Measurements from ENCODE around the gene TXNL1. TPM values are rescaled to one million over a fixed set of nuclear protein-coding genes. Genes with fewer than 3 reads are reported as not detected.

TXNL1 gene
- total and polyA plus RNA-seq, 2 of the 8 experiments (the other 6 are each of a cell fraction or from before 2014, with no cell fraction given) = 35.1 to 85.8 TPM

GRCh38 chr18:56651771-56652092 lies 13.3 kb upstream of the TXNL1 start:
- FAIRE-seq (no peak), DNase-seq (ENCODE audit: low read depth in 1 of 2, low spot score in 2 of 2) (no peak)
- no peak overlapping the region for H2BK12ac ChIP-seq (ENCODE audit: low read depth, low read length)
- peaks cover 9% of the 10 kb centered on the region for H3K23me2 ChIP-seq (ENCODE audit: low read depth, low read length)
- no peak overlapping the region for H2BK5ac ChIP-seq (ENCODE audit: low read depth, low read length)
- H3K4me3 ChIP-seq (ENCODE audit: extremely low read depth in 1 of 4, insufficient read depth in 2 of 4, low read depth in 3 of 4, low read length in 4 of 4) = peak overlapping the region; percentile 78 to 93 (median 82)
- H3K4me2 ChIP-seq (ENCODE audit: insufficient read depth in 1 of 2, low read depth in 2 of 2, low read length in 2 of 2) = peak overlapping the region; percentile 85 to 89
- H4K20me1 ChIP-seq (replicated peaks in 1 of 2; ENCODE audit: control insufficient read depth in 1 of 2, insufficient read depth in 2 of 2, low read length in 2 of 2) = peaks cover 0 to 5% of the 10 kb centered on the region in 2 experiments
- H4K91ac ChIP-seq (replicated peaks; ENCODE audit: insufficient read length, low read length) = no peak overlapping the region
- no peak overlapping the region for H2BK20ac ChIP-seq (ENCODE audit: low read length)
- no peak overlapping the region for H3K56ac ChIP-seq (replicated peaks; ENCODE audit: insufficient read length, low read depth, low read length)
- H3K4ac ChIP-seq (replicated peaks; ENCODE audit: insufficient read length, low read depth, low read length) = no peak overlapping the region
- no peak overlapping the region for H3K18ac ChIP-seq (ENCODE audit: extremely low read depth, low read length)
- no peak overlapping the region for H4K8ac ChIP-seq (ENCODE audit: extremely low read depth, insufficient read depth, low read length)
- no peak overlapping the region for H3K23ac ChIP-seq (ENCODE audit: insufficient read length)
- no peak overlapping the region for H2BK15ac ChIP-seq (ENCODE audit: low read length)
- ChIA-PET POLR2A (ENCODE audit: partially characterized antibody) (interaction anchor here (1.0 to 2.8 kb wide), 2 partner anchors 10 to 13 kb away, joined by 7 to 23 read pairs; partner anchors contain the start of gene TXNL1), CTCF (ENCODE audit: partially characterized antibody) (interaction anchor here (3.3 kb wide), 1 partner anchor 11 kb away, joined by 18 read pairs; no protein-coding TSS in a partner anchor)
- no peak overlapping the region for H2AK5ac ChIP-seq (ENCODE audit: low read depth, low read length)
- TF ChIP-seq MAFK (IDR thresholded peaks at IDR 0.05; ENCODE audit: low read depth, low read length) = no peak
- TF ChIP-seq CBX8 (IDR thresholded peaks at IDR 0.05; ENCODE audit: borderline replicate concordance, low read depth, low read length) = no peak
- TF ChIP-seq BACH1 (IDR thresholded peaks at IDR 0.05; ENCODE audit: low read length) = no peak
- TF ChIP-seq SP2 (IDR thresholded peaks at IDR 0.05; ENCODE audit: low read length) = no peak
- TF ChIP-seq SIX5 (IDR thresholded peaks at IDR 0.05; ENCODE audit: low read depth, low read length) = no peak
- TF ChIP-seq BCL11A (IDR thresholded peaks at IDR 0.05; ENCODE audit: low read depth in 2 of 2, low read length in 2 of 2) = no peak
- TF ChIP-seq KDM5A (IDR thresholded peaks at IDR 0.05; ENCODE audit: low read length) = 0 out of 2 replicates have a peak, but pooled peaks have one; percentile 4
- peak in 1 of 2 experiments; percentile 89; a peak in 1 of 4 replicates for TF ChIP-seq HDAC2 (IDR thresholded peaks at IDR 0.05; ENCODE audit: borderline replicate concordance in 1 of 2, low read depth in 2 of 2, low read length in 2 of 2)
- peaks cover 0 to 36% of the 10 kb centered on the region in 2 experiments; a peak in 2 of 4 replicates for H3K79me2 ChIP-seq (ENCODE audit: control insufficient read depth in 1 of 2, insufficient read depth in 2 of 2, low read length in 2 of 2)
- no peak overlapping the region for H3K14ac ChIP-seq (ENCODE audit: insufficient read length)
- no peaks in the 10 kb centered on the region for H3K27me3 ChIP-seq (replicated peaks in 1 of 4; ENCODE audit: control insufficient read depth in 3 of 4, extremely low read depth in 1 of 4, insufficient read depth in 3 of 4, low read length in 3 of 4)
- peaks cover 4% of the 10 kb centered on the region; the same call in 1 of the 2 replicates for H3K79me1 ChIP-seq (ENCODE audit: low read depth, low read length)
- H3K27ac ChIP-seq (ENCODE audit: low read depth, low read length) = no peak overlapping the region
- H3K9ac ChIP-seq (replicated peaks in 1 of 4; ENCODE audit: extremely low read depth in 1 of 4, low read depth in 3 of 4, low read length in 3 of 4) = no peak overlapping the region; a peak in 1 of 7 replicates
- H3K9me3 ChIP-seq (ENCODE audit: insufficient read depth in 2 of 2, low read depth in 1 of 2, low read length in 1 of 2) = no peaks in the 10 kb centered on the region
- H2BK120ac ChIP-seq (replicated peaks; ENCODE audit: low read depth, low read length) = no peak overlapping the region
- 24% methylated on average over 5 of the region's 5 CpGs; no CpG with 5 or more reads in 1 of the 2 experiments for WGBS, 2 experiments (ENCODE audit: extremely low coverage in 1 of 2, insufficient coverage in 1 of 2, insufficient read length in 1 of 2, insufficient replicate concordance in 2 of 2, low coverage in 1 of 2, low lambda C conversion rate in 2 of 2, missing lambda C conversion rate in 1 of 2)
- H3K36me3 ChIP-seq (ENCODE audit: control insufficient read depth in 2 of 4, insufficient read depth in 4 of 4, low read length in 3 of 4) = no peaks in the 10 kb centered on the region
- H4K5ac ChIP-seq (ENCODE audit: insufficient read length, low read depth, low read length) = no peak overlapping the region
- H2AFZ ChIP-seq (ENCODE audit: low read length) = no peak overlapping the region
- peaks cover 0 to 2% (median 0%) of the 10 kb centered on the region in 4 experiments; a peak in 1 of 7 replicates for H3K4me1 ChIP-seq (replicated peaks in 1 of 4; ENCODE audit: control insufficient read depth in 3 of 4, insufficient read depth in 4 of 4, low read length in 3 of 4)

Measured in H1 (cell line).